NB4 (cell line): ENCODE measurements around the gene CTNND1.
A peak's percentile ranks its signal among the peaks of the same experiment; 100 is the strongest.

Source experiments
- DNase-seq: peaks from one replicate; pipeline ENCODE4 v3.0.0; 2010; ENCODE audit warnings: low read depth
- H3K4me3 ChIP-seq: one replicate; pipeline ENCODE4 v1.5.1; 2011; ENCODE audit warnings: mild to moderate bottlenecking, low read depth, low read length, moderate library complexity
- CTCF ChIP-seq: IDR thresholded peaks from one replicate; pipeline ENCODE4 v1.5.1; 2012; ENCODE audit warnings: low read depth, low read length
- MAX ChIP-seq: IDR thresholded peaks from 2 replicates; pipeline ENCODE4 v1.6.1; 2011; ENCODE audit warnings: low read depth, low read length
- MYC ChIP-seq: IDR thresholded peaks from 2 replicates; pipeline ENCODE4 v1.6.1; 2011; ENCODE audit warnings: low read depth, low read length
- POLR2A ChIP-seq: IDR thresholded peaks from 2 replicates; pipeline ENCODE4 v1.6.1; 2011; ENCODE audit warnings: mild to moderate bottlenecking; ENCODE audit not compliant: insufficient read length; ENCODE audit errors: extremely low read depth

Gene CTNND1

GRCh38 chr11:57776577-57777210, 15.1 kb downstream of the CTNND1 start:
- no peak overlapping the region for H3K4me3 ChIP-seq
- DNase-seq: no peak
- TF ChIP-seq POLR2A (no peak), MAX (no peak), MYC (no peak), CTCF (no peak)

- TF ChIP-seq MYC (no peak), CTCF (no peak), POLR2A (no peak), MAX (no peak)
- DNase-seq: no peak
- H3K4me3 ChIP-seq: no peak overlapping the region
These were observed 16.3 kb downstream of the CTNND1 start for GRCh38 chr11:57777969-57778317.

GRCh38 chr11:57778318-57779037, 16.9 kb downstream of the CTNND1 start:
- TF ChIP-seq MAX (no peak), MYC (no peak), CTCF (no peak), POLR2A (no peak)
- H3K4me3 ChIP-seq: no peak overlapping the region
- DNase-seq: peak; percentile 81

GRCh38 chr11:57779276-57779675, 17.7 kb downstream of the CTNND1 start:
- TF ChIP-seq POLR2A (no peak), CTCF (no peak), MYC (no peak), MAX (no peak)
- DNase-seq: no peak
- H3K4me3 ChIP-seq: no peak overlapping the region

GRCh38 chr11:57781529-57781943, 19.9 kb downstream of the CTNND1 start:
- TF ChIP-seq MAX (no peak), POLR2A (no peak), CTCF (no peak), MYC (no peak)
- H3K4me3 ChIP-seq: no peak overlapping the region
- no peak for DNase-seq
